MM.1S (cell line): ENCODE data around the gene DNAH11.
"Not testable (repeated sequence)": the region's sequence is repeated elsewhere in the genome, so short reads cannot be mapped to it uniquely, and the experiment has no call there.

Source experiments
- DNase-seq: peaks from one replicate; pipeline ENCODE4 v3.0.0-alpha.2; 2015
- H2AFZ ChIP-seq: fragments of 300-600 bp; sonication (generic); 2 replicates; pipeline ENCODE4 v1.6.0; 2016; ENCODE audit warnings: antibody characterized with exemption, low read length
- H3F3A ChIP-seq: fragments of 300-600 bp; sonication (generic); 2 replicates; pipeline ENCODE4 v1.6.1; 2016; ENCODE audit warnings: mild to moderate bottlenecking, antibody characterized with exemption, low read length, moderate library complexity, mixed read lengths; ENCODE audit not compliant: insufficient read depth
- H3K27ac ChIP-seq: fragments of 300-600 bp; sonication (generic); 2 replicates; pipeline ENCODE4 v1.5.1; 2016; ENCODE audit warnings: mild to moderate bottlenecking, low read length
- H3K27me3 ChIP-seq: fragments of 300-600 bp; sonication (generic); replicated peaks from 2 replicates; pipeline ENCODE4 v1.6.0; 2016; ENCODE audit warnings: low read length; ENCODE audit not compliant: insufficient read depth
- H3K36me3 ChIP-seq: fragments of 300-600 bp; sonication (generic); replicated peaks from 2 replicates; pipeline ENCODE4 v1.6.1; 2016; ENCODE audit warnings: mild to moderate bottlenecking, low read length, mixed read lengths; ENCODE audit not compliant: insufficient read depth
- H3K4me1 ChIP-seq: fragments of 300-600 bp; sonication (generic); 2 replicates; pipeline ENCODE4 v1.6.1; 2016; ENCODE audit warnings: low read length, mixed read lengths
- H3K4me2 ChIP-seq: fragments of 300-600 bp; sonication (generic); 2 replicates; pipeline ENCODE4 v1.6.0; 2016; ENCODE audit warnings: low read depth, low read length
- H3K4me3 ChIP-seq: fragments of 300-600 bp; sonication (generic); 2 replicates; pipeline ENCODE4 v1.5.1; 2016; ENCODE audit warnings: low read length, mixed read lengths
- H3K79me2 ChIP-seq: fragments of 300-600 bp; sonication (generic); 2 replicates; pipeline ENCODE4 v1.6.1; 2016; ENCODE audit warnings: mixed run types, low read length, mixed read lengths
- H3K9ac ChIP-seq: fragments of 300-600 bp; sonication (generic); 2 replicates; pipeline ENCODE4 v1.6.1; 2016; ENCODE audit warnings: low read length, mixed read lengths
- H3K9me2 ChIP-seq: fragments of 300-600 bp; sonication (generic); replicated peaks from 2 replicates; pipeline ENCODE4 v1.6.1; 2016; ENCODE audit warnings: mild to moderate bottlenecking, low read length, mixed read lengths; ENCODE audit not compliant: insufficient read depth
- H3K9me3 ChIP-seq: fragments of 300-600 bp; sonication (generic); replicated peaks from 2 replicates; pipeline ENCODE4 v1.6.1; 2016; ENCODE audit warnings: mild to moderate bottlenecking, low read length, mixed read lengths; ENCODE audit not compliant: insufficient read depth
- H4K20me1 ChIP-seq: fragments of 300-600 bp; sonication (generic); 2 replicates; pipeline ENCODE4 v1.6.1; 2016; ENCODE audit warnings: mild to moderate bottlenecking, low read length, moderate library complexity, mixed read lengths; ENCODE audit not compliant: insufficient read depth
- CTCF ChIP-seq: fragments of 300-600 bp; sonication (generic); IDR thresholded peaks from 2 replicates; pipeline ENCODE4 v1.5.1; 2016; ENCODE audit warnings: antibody characterized with exemption, low read length, mixed read lengths
- EZH2 ChIP-seq: fragments of 300-600 bp; sonication (generic); optimal IDR thresholded peaks from 2 replicates; pipeline ENCODE3; 2017; ENCODE audit warnings: low read depth, mild to moderate bottlenecking, antibody characterized with exemption, low read length, mixed read lengths
- EZH2phosphoT487 ChIP-seq: fragments of 300-600 bp; sonication (generic); IDR thresholded peaks from 2 replicates; pipeline ENCODE4 v1.6.1; 2018; ENCODE audit warnings: antibody characterized with exemption, low read length

The DNAH11 gene

DNA sequence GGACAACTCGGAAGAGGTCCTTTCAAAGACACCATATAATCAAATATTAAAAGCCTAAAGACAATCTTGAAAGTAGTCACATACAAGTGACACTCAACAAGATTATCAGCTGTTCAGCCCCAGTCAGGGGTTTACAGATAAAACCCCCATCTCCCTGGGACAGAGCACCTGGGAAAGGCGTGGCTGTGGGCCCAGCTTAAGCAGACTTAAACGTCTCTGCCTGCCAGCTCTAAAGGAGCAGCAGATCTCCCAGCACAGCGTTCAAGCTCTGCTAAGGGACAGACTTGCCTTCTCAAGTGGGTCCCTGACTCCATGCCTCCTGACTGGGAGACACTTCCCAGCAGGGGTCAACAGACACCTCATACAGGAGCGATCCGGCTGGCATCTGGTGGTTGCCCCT, 384.9 kb downstream of the DNAH11 start:
- no peaks in the 10 kb centered on the region for H3K4me1 ChIP-seq
- H3K4me3 ChIP-seq, result no peak overlapping the region
- H3K36me3 ChIP-seq, result no peaks in the 10 kb centered on the region; the same call in 1 of the 2 replicates
- no peaks in the 10 kb centered on the region for H3K27me3 ChIP-seq
- no peak overlapping the region for H3K27ac ChIP-seq
- no peaks in the 10 kb centered on the region for H3K9me2 ChIP-seq
- H3K9me3 ChIP-seq, result no peaks in the 10 kb centered on the region
- H3K4me2 ChIP-seq, result no peak overlapping the region
- TF ChIP-seq EZH2phosphoT487, result no peak
- no peak for TF ChIP-seq EZH2
- no peak for TF ChIP-seq CTCF
- no peak overlapping the region for H2AFZ ChIP-seq
- H3K9ac ChIP-seq, result no peak overlapping the region
- H3F3A ChIP-seq, result no peaks in the 10 kb centered on the region
- no peak for DNase-seq
- peaks cover 11% of the 10 kb centered on the region for H4K20me1 ChIP-seq
- H3K79me2 ChIP-seq, result peaks cover 76% of the 10 kb centered on the region

- H3K27me3 ChIP-seq, H3K9ac ChIP-seq, H4K20me1 ChIP-seq, H3K27ac ChIP-seq, H3K4me3 ChIP-seq, H3K9me3 ChIP-seq, H2AFZ ChIP-seq, H3K36me3 ChIP-seq, H3K9me2 ChIP-seq, H3K4me2 ChIP-seq, H3F3A ChIP-seq, H3K4me1 ChIP-seq, DNase-seq: not testable (repeated sequence)
- H3K79me2 ChIP-seq, result peaks cover 77% of the 10 kb centered on the region
These were observed 390.5 kb downstream of the DNAH11 start for GRCh38 chr7:21933293-21933692.

- H3F3A ChIP-seq, result no peaks in the 10 kb centered on the region
- H3K79me2 ChIP-seq, result peaks cover 92% of the 10 kb centered on the region
- no peak overlapping the region for H3K9ac ChIP-seq
- H3K27me3 ChIP-seq, result no peaks in the 10 kb centered on the region
- H4K20me1 ChIP-seq, result peaks cover 2% of the 10 kb centered on the region; the same call in 1 of the 2 replicates
- TF ChIP-seq EZH2phosphoT487, result no peak
- TF ChIP-seq EZH2, result no peak
- TF ChIP-seq CTCF, result no peak
- H3K4me3 ChIP-seq, result no peak overlapping the region
- H3K36me3 ChIP-seq, result peaks cover 7% of the 10 kb centered on the region; the same call in 1 of the 2 replicates
- DNase-seq, result no peak
- no peak overlapping the region for H3K4me2 ChIP-seq
- no peak overlapping the region for H2AFZ ChIP-seq
- H3K9me3 ChIP-seq, result no peaks in the 10 kb centered on the region
- H3K27ac ChIP-seq, result no peak overlapping the region
- H3K4me1 ChIP-seq, result 0 out of 2 replicates have a peak, but pooled peaks cover 6% of the 10 kb centered on the region
- H3K9me2 ChIP-seq, result no peaks in the 10 kb centered on the region
These were observed 392.0 kb downstream of the DNAH11 start for GRCh38 chr7:21934808-21935207.

GRCh38 chr7:21938463-21938862, 395.6 kb downstream of the DNAH11 start:
- Histone ChIP-seq H3K79me2 (peaks cover 99% of the 10 kb centered on the region), H3K36me3 (peaks cover 7% of the 10 kb centered on the region; the same call in 1 of the 2 replicates), H3K27ac (no peak overlapping the region), H3K27me3 (no peaks in the 10 kb centered on the region), H4K20me1 (peaks cover 7% of the 10 kb centered on the region; the same call in 1 of the 2 replicates), H3K9ac (no peak overlapping the region), H3K4me1 (0 out of 2 replicates have a peak, but pooled peaks cover 6% of the 10 kb centered on the region), H3K9me2 (no peaks in the 10 kb centered on the region), H3K4me3 (no peak overlapping the region), H3F3A (no peaks in the 10 kb centered on the region), H3K4me2 (no peak overlapping the region), H3K9me3 (no peaks in the 10 kb centered on the region), H2AFZ (no peak overlapping the region)
- TF ChIP-seq CTCF (no peak), EZH2 (no peak), EZH2phosphoT487 (no peak)
- no peak for DNase-seq
